Measurements from ENCODE around the gene STAG3.
"Not testable (repeated sequence)": the region's sequence is repeated elsewhere in the genome, so short reads cannot be mapped to it uniquely, and the experiment has no call there.

The STAG3 gene

DNA sequence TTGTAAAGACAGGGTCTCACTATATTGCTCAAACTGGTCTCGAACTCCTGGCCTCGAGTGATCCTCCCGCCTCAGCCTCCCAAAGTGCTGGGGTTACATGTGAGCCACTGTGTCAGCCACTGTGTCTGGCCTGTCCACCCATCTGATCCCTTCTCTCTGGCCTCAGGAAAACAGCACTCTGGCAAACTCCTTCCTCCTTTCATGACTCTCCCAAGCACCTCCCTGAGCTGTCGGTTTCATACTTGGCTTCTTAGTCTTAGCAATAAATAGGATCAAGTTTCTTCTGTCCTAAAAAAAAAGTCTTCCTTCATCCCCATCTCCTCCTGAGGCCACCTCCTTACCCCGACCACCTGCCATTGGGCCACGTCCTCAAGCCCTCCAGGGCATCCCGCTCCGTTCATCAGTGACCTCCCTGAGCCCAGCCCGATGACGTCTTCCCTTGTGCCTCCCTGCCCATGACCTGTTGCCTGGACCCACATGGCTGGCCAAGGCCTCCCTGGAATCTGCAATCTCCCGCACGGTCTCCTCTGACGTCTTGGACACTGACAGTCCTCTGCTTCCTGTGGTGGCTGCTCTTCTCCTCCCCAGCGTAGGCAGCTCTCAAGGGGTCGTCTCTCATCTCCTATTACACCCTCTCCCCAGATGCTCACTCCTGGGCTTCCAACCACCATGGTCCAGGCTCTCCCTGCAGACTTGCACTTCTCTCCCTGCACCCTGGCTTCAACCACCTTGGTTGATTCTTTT, 68.6 kb downstream of the STAG3 start:
- not testable (repeated sequence) for DNase-seq (ENCODE audit: extremely low read depth in 1 of 2, low read depth in 1 of 2)

DNA sequence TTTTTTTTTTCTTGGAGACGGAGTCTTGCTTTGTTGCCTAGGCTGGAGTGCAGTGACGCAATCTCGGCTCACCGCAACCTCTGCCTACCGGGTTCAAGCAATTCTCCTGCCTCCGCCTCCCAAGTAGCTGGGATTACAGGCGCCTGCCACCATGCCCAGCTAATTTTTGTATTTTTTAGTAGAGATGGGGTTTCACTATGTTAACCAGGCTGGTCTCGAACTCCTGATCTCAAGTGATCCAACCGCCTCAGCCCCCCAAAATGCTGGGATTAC, 69.1 kb downstream of the STAG3 start:
- not testable (repeated sequence) for DNase-seq (ENCODE audit: extremely low read depth in 1 of 2, low read depth in 1 of 2)

DNA sequence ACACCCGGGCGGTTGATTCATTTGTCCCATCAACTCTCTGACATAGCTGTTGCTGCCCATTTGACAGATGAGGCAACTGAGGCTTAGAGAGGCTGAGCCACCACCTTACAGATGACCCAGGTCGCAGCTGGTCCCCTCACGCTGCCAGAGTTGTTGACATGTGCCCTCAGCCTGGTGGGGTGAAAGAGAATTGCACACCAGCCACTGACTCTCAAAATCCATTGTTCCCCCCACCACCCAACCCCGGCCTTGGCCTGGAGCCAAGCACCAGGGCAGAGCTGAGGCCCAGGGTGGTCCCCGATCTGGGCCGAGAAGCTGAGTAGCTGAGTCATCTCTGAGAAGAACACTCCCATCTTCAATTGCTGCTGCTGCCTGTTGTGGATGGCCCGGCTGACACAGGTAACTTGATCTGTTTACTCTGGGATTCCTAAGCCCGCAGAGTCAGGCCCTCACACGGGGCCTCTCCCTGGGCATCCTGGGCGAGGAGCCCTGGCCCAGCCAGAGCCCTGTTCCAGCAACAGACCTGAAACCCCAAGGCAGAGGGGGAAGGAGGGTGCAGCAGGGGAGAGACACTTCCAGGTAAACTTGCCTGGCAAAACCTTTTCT, 69.5 kb downstream of the STAG3 start:
- DNase-seq (ENCODE audit: extremely low read depth in 1 of 2, low read depth in 1 of 2), result no peak

DNA sequence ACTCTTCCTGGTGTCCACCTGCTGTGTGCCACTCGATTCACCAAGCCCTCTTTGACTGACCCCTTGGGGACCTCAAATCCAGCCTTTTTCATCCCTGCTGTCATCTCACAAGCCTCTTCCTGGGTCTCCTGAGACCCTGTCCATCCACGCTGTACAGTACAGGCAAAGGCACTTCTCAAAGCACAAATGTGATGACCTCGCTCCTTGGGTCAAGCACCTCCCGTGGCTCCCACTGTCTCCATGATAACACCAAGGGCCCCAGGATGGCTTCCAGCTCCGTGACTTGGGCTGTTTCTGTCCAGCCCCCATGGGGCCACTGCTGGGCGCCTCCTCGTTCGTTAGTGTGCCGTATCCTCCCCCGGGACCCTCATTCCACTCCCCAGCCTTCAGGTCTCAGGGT, 70.8 kb downstream of the STAG3 start:
- DNase-seq (ENCODE audit: extremely low read depth in 1 of 2, low read depth in 1 of 2), result no peak

DNA sequence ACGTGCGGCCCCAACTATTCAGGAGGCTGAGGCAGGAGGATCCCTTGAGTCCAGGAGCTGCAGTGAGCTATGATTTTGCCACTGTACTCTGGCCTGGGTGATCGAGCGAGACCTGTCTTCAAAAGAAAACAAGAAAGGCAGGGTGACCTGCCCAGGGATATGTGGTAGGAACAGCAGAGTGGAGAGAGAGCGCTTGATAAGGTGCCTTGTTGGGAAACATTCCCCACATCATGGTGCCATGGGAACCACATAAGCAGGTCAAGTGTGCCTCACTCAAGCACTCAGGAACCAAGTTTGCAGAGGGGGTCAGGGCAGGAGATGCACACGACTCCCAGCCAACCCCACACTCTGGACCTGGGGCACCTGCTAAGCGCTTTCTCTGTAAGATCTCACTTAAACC, 79.3 kb downstream of the STAG3 start:
- no peak for DNase-seq (ENCODE audit: extremely low read depth in 1 of 2, low read depth in 1 of 2)

DNA sequence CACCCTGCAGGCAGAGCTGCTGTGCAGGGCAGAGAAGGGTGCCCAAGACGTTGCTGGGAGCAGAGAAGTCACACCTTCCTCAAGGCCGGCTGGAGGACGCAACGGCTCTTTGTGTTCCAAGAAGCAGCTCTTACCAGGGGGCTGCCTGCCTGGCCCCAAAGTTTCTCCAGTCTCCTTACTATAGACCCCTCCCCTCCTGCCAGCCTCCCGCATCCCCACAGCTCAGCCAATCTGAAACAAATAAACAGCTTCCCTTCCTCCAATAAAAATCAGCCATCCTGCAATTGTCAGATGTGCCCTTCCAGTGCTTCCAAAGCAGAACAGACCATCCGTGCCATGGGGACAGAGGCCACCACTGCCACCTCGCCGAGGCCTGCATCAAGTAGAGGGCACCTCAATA, 82.3 kb downstream of the STAG3 start:
- not testable (repeated sequence) for DNase-seq (ENCODE audit: extremely low read depth in 1 of 2, low read depth in 1 of 2)

DNA sequence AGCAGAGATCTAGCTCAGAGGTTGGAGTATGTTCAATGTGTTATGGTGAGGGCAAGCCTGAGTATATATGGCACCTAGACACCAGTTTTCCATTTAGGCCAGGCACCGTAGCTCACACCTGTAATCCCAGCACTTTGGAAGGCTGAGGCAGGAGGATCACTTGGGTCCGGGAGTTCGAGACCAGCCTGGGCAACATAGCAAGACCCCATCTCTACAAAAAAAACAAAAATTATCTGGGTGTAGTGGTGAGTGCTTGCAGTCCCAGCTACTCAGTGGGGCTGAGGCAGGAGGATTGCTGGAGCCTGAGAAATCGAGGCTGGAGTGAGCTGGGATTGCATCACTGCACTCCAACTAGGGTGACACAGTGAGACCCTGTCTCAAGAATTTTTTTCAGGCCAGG, 85.2 kb downstream of the STAG3 start:
- not testable (repeated sequence) for DNase-seq (ENCODE audit: extremely low read depth in 1 of 2, low read depth in 1 of 2)
